Measurements from ENCODE around the gene OR5B12.
"Not testable (repeated sequence)": the region's sequence is repeated elsewhere in the genome, so short reads cannot be mapped to it uniquely, and the experiment has no call there.

OR5B12 gene

DNA sequence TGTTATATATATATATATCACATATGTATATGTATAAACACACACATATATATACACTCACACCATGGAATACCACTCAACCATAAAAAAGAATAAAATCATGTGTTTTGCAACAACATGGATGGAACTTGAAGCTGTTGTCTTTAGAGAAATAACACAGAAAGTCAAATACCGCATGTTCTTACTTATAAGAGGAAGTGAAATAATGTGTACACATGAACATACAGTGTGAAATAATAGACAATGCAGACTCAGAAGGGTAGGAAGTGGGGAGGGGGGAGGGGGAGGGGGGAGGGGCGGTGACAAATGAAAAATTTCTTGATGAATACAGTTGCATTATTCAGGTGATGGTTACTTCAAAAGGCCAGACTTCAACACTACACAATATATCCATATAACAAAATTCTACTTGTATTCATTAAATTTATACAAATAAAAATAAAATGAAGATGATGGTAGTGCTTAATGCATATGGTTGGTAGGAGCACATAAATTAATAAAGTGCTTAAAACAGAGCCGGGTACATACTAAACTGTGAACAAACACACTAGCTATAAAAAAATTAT, 8.3 kb downstream of the OR5B12 start:
- Histone ChIP-seq H3K36me3 (ENCODE audit: insufficient read depth, low read length) (no peaks in the 10 kb centered on the region), H3K4me3 (ENCODE audit: low read length) (no peak overlapping the region), H3K4me1 (ENCODE audit: insufficient read depth, low read length) (no peaks in the 10 kb centered on the region), H3K9ac (ENCODE audit: low read depth, low read length) (no peak overlapping the region), H3K27ac (ENCODE audit: low read depth, low read length) (no peak overlapping the region), H3K27me3 (ENCODE audit: insufficient read depth, low read length) (no peaks in the 10 kb centered on the region), H3K9me3 (ENCODE audit: insufficient read depth, low read depth, low read length) (peaks cover 11% of the 10 kb centered on the region; the same call in 1 of the 2 replicates)
- 100% methylated on average over 2 of the region's 3 CpGs for WGBS

DNA sequence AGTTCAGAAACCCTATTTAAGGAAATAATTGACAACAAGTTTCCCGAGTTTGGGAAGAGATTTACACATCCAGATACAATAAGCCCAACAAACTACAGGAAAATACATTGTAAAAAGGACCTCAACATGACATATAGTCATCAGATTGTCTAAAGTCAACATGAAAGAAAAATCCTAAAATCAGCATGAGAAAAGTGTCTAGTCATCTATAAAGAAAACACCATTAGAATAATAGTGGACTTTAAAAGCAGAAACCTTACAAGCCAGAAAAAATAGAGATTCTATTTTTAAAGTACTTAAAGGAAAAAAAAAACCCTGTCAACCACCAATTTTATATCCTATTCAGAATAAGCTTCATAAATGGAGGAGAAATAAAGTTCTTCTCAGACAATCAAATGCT, 12.8 kb downstream of the OR5B12 start:
- H3K27ac ChIP-seq (ENCODE audit: low read depth, low read length), result no peak overlapping the region
- no peaks in the 10 kb centered on the region for H3K9me3 ChIP-seq (ENCODE audit: insufficient read depth, low read depth, low read length)
- H3K36me3 ChIP-seq (ENCODE audit: insufficient read depth, low read length), result no peaks in the 10 kb centered on the region
- H3K9ac ChIP-seq (ENCODE audit: low read depth, low read length), result no peak overlapping the region
- peaks cover 5% of the 10 kb centered on the region for H3K4me1 ChIP-seq (ENCODE audit: insufficient read depth, low read length)
- no peak overlapping the region for H3K4me3 ChIP-seq (ENCODE audit: low read length)
- H3K27me3 ChIP-seq (ENCODE audit: insufficient read depth, low read length), result no peaks in the 10 kb centered on the region
- 50% methylated on average over 1 of the region's 1 CpG for whole genome bisulfite sequencing

DNA sequence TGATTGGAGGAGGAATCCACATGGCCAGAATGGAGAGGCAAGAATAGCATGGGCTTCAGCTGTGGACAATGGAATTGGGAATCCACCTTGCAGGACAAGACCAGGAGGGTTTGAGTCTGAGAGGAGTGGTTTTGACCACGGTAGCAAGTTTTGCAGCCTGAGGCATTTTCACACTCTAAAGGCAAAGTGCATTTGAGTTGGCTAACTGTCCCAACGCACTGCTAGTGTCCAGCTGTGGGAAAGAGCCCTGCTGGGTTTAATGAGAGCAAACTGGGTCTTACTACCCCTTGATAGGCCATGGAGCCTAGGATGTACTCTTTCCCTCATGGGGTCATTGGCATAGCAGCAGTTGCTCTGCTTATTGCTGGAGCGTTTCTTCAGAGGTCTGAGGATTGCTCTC, 14.0 kb downstream of the OR5B12 start, which contains the start of gene OR5B2:
TSS of gene OR5B2 (minus strand) at position 101 of the 400 bp plus-strand sequence. CDS start 4,860 bp downstream, outside the sequence.
- Histone ChIP-seq H3K27me3 (ENCODE audit: insufficient read depth, low read length) (no peaks in the 10 kb centered on the region), H3K9ac (ENCODE audit: low read depth, low read length) (no peak within 1 kb of the TSS), H3K27ac (ENCODE audit: low read depth, low read length) (no peak within 1 kb of the TSS), H3K9me3 (ENCODE audit: insufficient read depth, low read depth, low read length) (no peaks in the 10 kb centered on the region), H3K36me3 (ENCODE audit: insufficient read depth, low read length) (no peaks in the 10 kb centered on the region), H3K4me1 (ENCODE audit: insufficient read depth, low read length) (peaks cover 10% of the 10 kb centered on the region), H3K4me3 (ENCODE audit: low read length) (no peak within 1 kb of the TSS)
- 74% methylated on average over 3 of the region's 3 CpGs for WGBS

DNA sequence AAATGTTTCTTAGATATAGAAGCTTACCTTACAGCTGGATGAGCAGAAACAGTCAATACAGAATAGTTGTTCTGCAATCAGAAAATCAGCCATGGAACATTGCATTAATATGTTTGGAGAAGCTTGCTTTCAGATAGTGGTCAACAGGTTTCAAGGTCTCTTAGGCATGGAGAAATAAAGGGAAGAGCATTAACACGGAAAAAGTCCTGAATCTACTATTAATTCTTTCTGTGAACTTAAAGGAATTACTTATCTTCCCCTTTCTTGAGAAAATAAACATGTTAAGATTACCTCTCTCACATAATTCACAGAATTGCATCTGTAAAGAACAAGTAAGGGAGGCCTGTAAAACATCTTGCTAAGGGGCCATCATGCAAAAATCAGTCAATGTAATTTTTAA, 35.3 kb downstream of the OR5B12 start, which contains the start of gene OR5B3:
TSS of gene OR5B3 (minus strand) at position 101 of the 400 bp plus-strand sequence. CDS start 3,465 bp downstream, outside the sequence.
- Histone ChIP-seq H3K36me3 (ENCODE audit: insufficient read depth, low read length) (no peaks in the 10 kb centered on the region), H3K9ac (ENCODE audit: low read depth, low read length) (no peak within 1 kb of the TSS), H3K4me1 (ENCODE audit: insufficient read depth, low read length) (no peaks in the 10 kb centered on the region), H3K27ac (ENCODE audit: low read depth, low read length) (no peak within 1 kb of the TSS), H3K27me3 (ENCODE audit: insufficient read depth, low read length) (no peaks in the 10 kb centered on the region), H3K9me3 (ENCODE audit: insufficient read depth, low read depth, low read length) (0 out of 2 replicates have a peak, but pooled peaks cover 14% of the 10 kb centered on the region), H3K4me3 (ENCODE audit: low read length) (no peak within 1 kb of the TSS)
- WGBS, result 40% methylated on average over 1 of the region's 1 CpG

DNA sequence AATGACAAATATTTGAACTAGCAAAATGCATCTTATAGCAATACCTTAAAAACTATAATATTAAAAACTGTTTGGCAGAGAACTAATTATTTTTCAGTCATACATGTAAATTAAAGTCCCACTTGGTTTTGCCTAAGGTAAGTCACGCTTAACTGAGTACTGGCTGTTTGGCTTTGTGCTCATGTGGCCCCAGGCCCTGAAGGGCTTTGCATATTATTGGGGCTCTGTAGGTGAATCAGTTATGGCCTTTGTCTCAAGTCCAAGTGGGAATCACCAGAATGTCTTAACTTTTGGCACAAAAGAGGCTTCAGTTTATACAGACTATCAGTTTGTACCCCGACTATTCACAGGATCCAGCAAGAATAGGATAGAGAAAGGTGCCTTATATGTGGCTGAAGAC, 42.4 kb downstream of the OR5B12 start:
- not testable (repeated sequence) for H3K4me1 ChIP-seq (ENCODE audit: insufficient read depth, low read length); H3K27ac ChIP-seq (ENCODE audit: low read depth, low read length); H3K36me3 ChIP-seq (ENCODE audit: insufficient read depth, low read length); H3K4me3 ChIP-seq (ENCODE audit: low read length); H3K27me3 ChIP-seq (ENCODE audit: insufficient read depth, low read length); H3K9me3 ChIP-seq (ENCODE audit: insufficient read depth, low read depth, low read length); H3K9ac ChIP-seq (ENCODE audit: low read depth, low read length)
- WGBS, result no CpG with 5 or more reads among the region's 2 CpGs

DNA sequence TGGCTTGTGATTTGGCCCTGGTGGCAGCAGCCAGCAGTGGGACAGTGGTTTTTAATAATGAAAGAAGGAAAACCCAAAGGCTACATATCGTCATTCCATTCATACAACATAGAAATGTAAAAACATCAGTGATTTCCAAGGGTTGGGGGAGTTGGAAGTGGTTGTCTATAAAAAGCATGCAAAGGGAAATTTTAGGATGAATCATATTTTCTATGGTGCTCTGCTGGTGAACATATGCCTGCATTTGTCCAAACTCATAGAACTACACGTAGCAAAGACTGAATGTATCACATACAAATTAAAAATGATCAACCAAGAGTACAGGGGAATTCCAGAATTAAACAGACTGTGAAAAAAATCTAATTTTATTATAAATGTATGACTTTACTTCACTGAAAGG, 46.5 kb downstream of the OR5B12 start:
- Histone ChIP-seq H3K27me3 (ENCODE audit: insufficient read depth, low read length) (no peaks in the 10 kb centered on the region), H3K36me3 (ENCODE audit: insufficient read depth, low read length) (no peaks in the 10 kb centered on the region), H3K27ac (ENCODE audit: low read depth, low read length) (no peak overlapping the region), H3K9ac (ENCODE audit: low read depth, low read length) (no peak overlapping the region), H3K4me1 (ENCODE audit: insufficient read depth, low read length) (no peaks in the 10 kb centered on the region), H3K9me3 (ENCODE audit: insufficient read depth, low read depth, low read length) (peaks cover 10% of the 10 kb centered on the region), H3K4me3 (ENCODE audit: low read length) (no peak overlapping the region)
- 83% methylated on average over 1 of the region's 2 CpGs for WGBS

DNA sequence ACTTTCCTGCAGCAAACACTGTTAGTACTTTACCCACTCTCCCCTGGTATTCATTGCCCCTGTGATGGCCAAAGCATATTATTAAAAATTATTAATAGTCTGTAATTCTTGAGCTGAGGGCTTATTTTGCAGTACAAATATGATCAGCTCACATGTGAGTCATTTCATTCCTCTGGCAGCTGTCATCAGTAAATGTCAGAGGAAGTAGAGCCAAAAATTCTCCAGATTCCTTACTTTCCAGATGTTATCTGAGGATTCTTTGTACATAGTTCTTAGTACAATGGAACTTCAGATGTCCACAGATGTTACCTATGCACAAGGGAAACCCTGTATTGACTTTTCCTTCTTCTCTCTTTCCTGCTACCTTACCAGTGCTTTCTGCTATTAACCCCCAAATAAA, 47.8 kb downstream of the OR5B12 start:
- H3K27ac ChIP-seq (ENCODE audit: low read depth, low read length), result no peak overlapping the region
- no peaks in the 10 kb centered on the region for H3K4me1 ChIP-seq (ENCODE audit: insufficient read depth, low read length)
- no peaks in the 10 kb centered on the region for H3K27me3 ChIP-seq (ENCODE audit: insufficient read depth, low read length)
- H3K9ac ChIP-seq (ENCODE audit: low read depth, low read length), result no peak overlapping the region
- no peak overlapping the region for H3K4me3 ChIP-seq (ENCODE audit: low read length)
- peaks cover 10% of the 10 kb centered on the region for H3K9me3 ChIP-seq (ENCODE audit: insufficient read depth, low read depth, low read length)
- no peaks in the 10 kb centered on the region for H3K36me3 ChIP-seq (ENCODE audit: insufficient read depth, low read length)

DNA sequence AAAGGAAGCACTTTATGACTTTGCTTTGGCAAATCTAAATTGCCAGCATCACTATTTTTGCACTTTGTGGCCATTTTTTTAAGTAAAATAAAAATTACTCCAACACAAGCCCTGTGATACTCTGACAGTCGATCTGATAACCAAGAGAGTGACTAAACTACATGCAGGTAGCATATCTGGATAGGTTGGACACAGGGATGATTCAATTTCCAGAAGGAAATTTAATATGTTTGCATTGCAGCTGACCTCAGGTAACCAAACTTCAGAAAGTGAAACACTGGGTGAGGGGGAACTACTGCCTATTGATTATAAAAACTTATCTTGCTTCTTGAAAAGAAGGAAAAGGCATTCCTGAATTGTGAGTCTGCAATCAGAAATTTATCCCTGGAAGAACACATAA, 49.3 kb downstream of the OR5B12 start:
- H3K27me3 ChIP-seq (ENCODE audit: insufficient read depth, low read length), result no peaks in the 10 kb centered on the region
- no peaks in the 10 kb centered on the region for H3K36me3 ChIP-seq (ENCODE audit: insufficient read depth, low read length)
- no peaks in the 10 kb centered on the region for H3K4me1 ChIP-seq (ENCODE audit: insufficient read depth, low read length)
- H3K27ac ChIP-seq (ENCODE audit: low read depth, low read length), result no peak overlapping the region
- H3K9me3 ChIP-seq (ENCODE audit: insufficient read depth, low read depth, low read length), result peaks cover 10% of the 10 kb centered on the region
- WGBS, result 31% methylated on average over 1 of the region's 1 CpG
- H3K9ac ChIP-seq (ENCODE audit: low read depth, low read length), result no peak overlapping the region
- no peak overlapping the region for H3K4me3 ChIP-seq (ENCODE audit: low read length)

DNA sequence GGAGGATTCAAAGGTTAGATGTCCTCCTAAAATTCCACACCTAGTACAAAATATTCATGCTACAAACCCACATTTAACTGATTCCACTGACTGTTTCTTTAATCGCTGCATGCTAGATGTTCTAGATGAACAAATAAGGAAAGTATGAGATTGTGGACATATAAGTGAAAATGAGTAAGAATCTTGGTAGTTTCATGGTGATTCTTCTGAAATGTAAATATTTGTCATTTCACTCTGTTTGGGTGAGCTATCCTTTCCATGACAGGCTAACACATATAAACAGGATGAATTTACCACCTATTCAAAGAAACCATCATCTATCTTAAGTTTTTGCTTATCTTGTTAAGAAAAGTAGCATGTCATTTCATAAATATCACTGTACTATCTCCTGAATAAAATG, 50.2 kb downstream of the OR5B12 start:
- H3K4me1 ChIP-seq (ENCODE audit: insufficient read depth, low read length), result no peaks in the 10 kb centered on the region
- no peak overlapping the region for H3K27ac ChIP-seq (ENCODE audit: low read depth, low read length)
- 96% methylated on average over 1 of the region's 1 CpG for WGBS
- no peaks in the 10 kb centered on the region for H3K27me3 ChIP-seq (ENCODE audit: insufficient read depth, low read length)
- no peak overlapping the region for H3K9ac ChIP-seq (ENCODE audit: low read depth, low read length)
- H3K36me3 ChIP-seq (ENCODE audit: insufficient read depth, low read length), result no peaks in the 10 kb centered on the region
- H3K9me3 ChIP-seq (ENCODE audit: insufficient read depth, low read depth, low read length), result peaks cover 10% of the 10 kb centered on the region
- no peak overlapping the region for H3K4me3 ChIP-seq (ENCODE audit: low read length)

DNA sequence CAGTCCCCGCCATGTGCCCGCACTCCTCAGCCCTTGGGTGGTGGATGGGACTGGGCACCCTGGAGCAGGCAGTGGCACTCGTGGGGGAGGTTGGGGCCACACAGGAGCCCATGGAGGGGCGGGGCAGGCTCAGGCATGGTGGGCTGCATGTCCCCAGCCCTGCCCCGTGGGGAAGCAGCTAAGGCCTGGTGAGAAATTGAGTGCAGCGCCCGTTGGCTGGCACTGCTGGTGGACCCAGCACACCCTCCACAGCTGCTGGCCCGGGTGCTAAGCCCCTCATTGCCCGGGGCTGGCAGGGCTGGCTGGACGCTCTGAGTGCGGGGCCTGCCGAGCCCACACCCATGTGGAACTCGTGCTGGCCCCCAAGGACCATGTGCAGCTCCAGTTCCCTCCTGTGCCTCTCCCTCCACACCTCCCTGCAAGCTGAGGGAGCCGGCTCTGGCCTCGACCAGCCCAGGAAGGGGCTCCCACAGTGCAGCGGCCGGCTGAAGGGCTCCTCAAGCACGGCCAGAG, 51.4 kb downstream of the OR5B12 start:
- no peak overlapping the region for H3K9ac ChIP-seq (ENCODE audit: low read depth, low read length)
- H3K27ac ChIP-seq (ENCODE audit: low read depth, low read length), result no peak overlapping the region
- H3K36me3 ChIP-seq (ENCODE audit: insufficient read depth, low read length), result no peaks in the 10 kb centered on the region
- no peak overlapping the region for H3K4me3 ChIP-seq (ENCODE audit: low read length)
- no peaks in the 10 kb centered on the region for H3K4me1 ChIP-seq (ENCODE audit: insufficient read depth, low read length)
- no peaks in the 10 kb centered on the region for H3K27me3 ChIP-seq (ENCODE audit: insufficient read depth, low read length)
- H3K9me3 ChIP-seq (ENCODE audit: insufficient read depth, low read depth, low read length), result peaks cover 10% of the 10 kb centered on the region
- WGBS, result 85% methylated on average over 18 of the region's 18 CpGs
